GM12878 (cell line): ENCODE measurements around the gene RSRP1. TPM values are rescaled to one million over a fixed set of nuclear protein-coding genes. Genes with fewer than 3 reads are reported as not detected.

Experiments used
- ATF3 ChIP-seq: IDR thresholded peaks from 2 replicates; pipeline ENCODE4 v1.6.1; 2011; ENCODE audit warnings: low read depth, mild to moderate bottlenecking, low read length, moderate library complexity, borderline replicate concordance; ENCODE audit errors: extremely low read depth
- ATF7 ChIP-seq: fragments of 450-650 bp; IDR thresholded peaks from 2 replicates; pipeline ENCODE4 v1.6.1; 2016; ENCODE audit warnings: low read depth, mild to moderate bottlenecking
- BHLHE40 ChIP-seq, 2 experiments: fragments of 450-650 bp in 1 of 2; IDR thresholded peaks; 2 replicates each; pipeline ENCODE4 v1.6.1; 2011 to 2017; ENCODE audit warnings: low read depth in 2 of 2, borderline replicate concordance in 1 of 2, improper control_type of control experiment in 1 of 2, low read length in 1 of 2, mild to moderate bottlenecking in 1 of 2
- BMI1 ChIP-seq: fragments of 450-650 bp; IDR thresholded peaks from 2 replicates; pipeline ENCODE4 v1.6.1; 2016; ENCODE audit warnings: mild to moderate bottlenecking, moderate library complexity, borderline replicate concordance
- BRCA1 ChIP-seq: IDR thresholded peaks from 2 replicates; pipeline ENCODE4 v1.6.1; 2011; ENCODE audit warnings: low read depth, low read length, improper control_type of control experiment
- CTCF ChIP-seq, 3 experiments: IDR thresholded peaks in 2 of 3; conservative IDR thresholded peaks in 1 of 3; 2 replicates each; pipeline ENCODE4 v1.5.1; 2011; ENCODE audit warnings: low read depth in 3 of 3, low read length in 3 of 3, mild to moderate bottlenecking in 3 of 3, control low read depth in 2 of 3, moderate library complexity in 2 of 3, inconsistent platforms in 1 of 3, mixed read lengths in 1 of 3; ENCODE audit not compliant: control insufficient read depth in 2 of 3, insufficient read depth in 1 of 3; ENCODE audit errors: extremely low read depth in 1 of 3
- FOXM1 ChIP-seq: IDR thresholded peaks from 2 replicates; pipeline ENCODE4 v1.6.1; 2012; ENCODE audit warnings: low read depth, mild to moderate bottlenecking, inconsistent platforms, low read length, moderate library complexity
- GATAD2B ChIP-seq: fragments of 450-650 bp; conservative IDR thresholded peaks from 2 replicates; pipeline ENCODE4 v1.6.1; 2017; ENCODE audit warnings: low read depth, mild to moderate bottlenecking, moderate library complexity
- IRF4 ChIP-seq: IDR thresholded peaks from 2 replicates; pipeline ENCODE4 v1.6.1; 2011; ENCODE audit warnings: low read depth, low read length
- MEF2B ChIP-seq: fragments of 450-650 bp; IDR thresholded peaks from 2 replicates; pipeline ENCODE4 v1.6.1; 2018; ENCODE audit warnings: mild to moderate bottlenecking, moderate library complexity; ENCODE audit not compliant: partially characterized antibody, poor library complexity, severe bottlenecking
- NR2F1 ChIP-seq: fragments of 450-650 bp; conservative IDR thresholded peaks from 2 replicates; pipeline ENCODE4 v1.6.1; 2017; ENCODE audit warnings: mild to moderate bottlenecking
- NRF1 ChIP-seq: conservative IDR thresholded peaks from 2 replicates; pipeline ENCODE4 v1.6.1; 2011; ENCODE audit warnings: mild to moderate bottlenecking, low read depth, low read length, improper control_type of control experiment
- RBBP5 ChIP-seq: fragments of 200-600 bp; sonication (generic); conservative IDR thresholded peaks from 2 replicates; pipeline ENCODE4 v1.6.1; 2016
- RELB ChIP-seq: fragments of 450-650 bp; IDR thresholded peaks from 2 replicates; pipeline ENCODE4 v1.6.1; 2017; ENCODE audit warnings: low read depth, mild to moderate bottlenecking, moderate library complexity
- RFX5 ChIP-seq: IDR thresholded peaks from 2 replicates; pipeline ENCODE4 v1.6.1; 2011; ENCODE audit warnings: low read depth, low read length, improper control_type of control experiment
- SKIL ChIP-seq: fragments of 450-650 bp; IDR thresholded peaks from 2 replicates; pipeline ENCODE4 v1.6.1; 2017; ENCODE audit warnings: mild to moderate bottlenecking, low read depth, inconsistent platforms; ENCODE audit not compliant: poor library complexity, severe bottlenecking
- SMC3 ChIP-seq: IDR thresholded peaks from 2 replicates; pipeline ENCODE4 v1.6.1; 2011; ENCODE audit warnings: low read length, improper control_type of control experiment, borderline replicate concordance
- ZNF592 ChIP-seq: fragments of 450-650 bp; IDR thresholded peaks from 2 replicates; pipeline ENCODE4 v1.6.1; 2017; ENCODE audit warnings: mild to moderate bottlenecking, moderate library complexity
- polyA plus RNA-seq, 11 experiments: library from polyadenylated mRNA; depleted of rRNA in 4 of 11; unstranded in 6 of 11; stranded (reverse) in 5 of 11; fragments of >200 nt; fragmentation: Nextera tagmentation in 4 of 11; fragmentation: Illumina TruSeq in 1 of 11; extraction: Ambion mirVana in 4 of 11; extraction: Trizol in 1 of 11; gene quantifications; 1 replicate in 1 of 11; 2 replicates in 10 of 11; pipeline versions ENCODE4 v1.2.1 to v1.2.3, GENCODE V29; 2011 to 2016; ENCODE audit warnings: inconsistent platforms in 2 of 11, missing spikeins in 2 of 11, low read depth in 1 of 11
- total RNA-seq, 4 experiments: library from RNA; depleted of rRNA in 3 of 4; stranded (reverse); fragments of >200 nt in 3 of 4; fragmentation: Illumina TruSeq in 1 of 4; extraction: Trizol in 1 of 4; gene quantifications; 2 replicates each; pipeline versions ENCODE4 v1.2.1 to v1.2.3, GENCODE V29; 2013 to 2021

RSRP1 gene
- total and polyA plus RNA-seq, 10 of the 15 experiments (the other 5 are each of a cell fraction or from before 2014, with no cell fraction given): 23.5 to 128 (median 90.0) TPM

GRCh38 chr1:25239681-25240541 lies 7.3 kb downstream of the RSRP1 start (continued):
- TF ChIP-seq RELB (peak; percentile 91), BHLHE40 (IDR thresholded peaks at IDR 0.05; ENCODE audit: borderline replicate concordance in 1 of 2, low read depth in 2 of 2, low read length in 1 of 2) (peak; percentile 71 to 93; a peak in 3 of 4 replicates), SMC3 (peak; percentile 44; the same call in 1 of the 2 replicates), GATAD2B (peak; percentile 91), ZNF592 (no peak), NR2F1 (0 out of 2 replicates have a peak, but pooled peaks have one; percentile 13), FOXM1 (peak; percentile 66), SKIL (no peak), RBBP5 (no peak), RFX5 (no peak), NRF1 (peak; percentile 70), MEF2B (peak; percentile 51), CTCF (IDR thresholded peaks at IDR 0.05 in 2 of 3, conservative IDR thresholded peaks at IDR 0.05 in 1 of 3; ENCODE audit: control insufficient read depth in 2 of 3, extremely low read depth in 1 of 3, insufficient read depth in 1 of 3, low read depth in 3 of 3, low read length in 3 of 3) (peak; percentile 67 to 82 (median 68)), BRCA1 (no peak), ATF7 (peak; percentile 67), IRF4 (no peak), ATF3 (no peak), BMI1 (peak; percentile 32; the same call in 1 of the 2 replicates)
